Measurements from ENCODE around the gene N4BP2L1.
A peak's percentile ranks its signal among the peaks of the same experiment; 100 is the strongest.

DNA sequence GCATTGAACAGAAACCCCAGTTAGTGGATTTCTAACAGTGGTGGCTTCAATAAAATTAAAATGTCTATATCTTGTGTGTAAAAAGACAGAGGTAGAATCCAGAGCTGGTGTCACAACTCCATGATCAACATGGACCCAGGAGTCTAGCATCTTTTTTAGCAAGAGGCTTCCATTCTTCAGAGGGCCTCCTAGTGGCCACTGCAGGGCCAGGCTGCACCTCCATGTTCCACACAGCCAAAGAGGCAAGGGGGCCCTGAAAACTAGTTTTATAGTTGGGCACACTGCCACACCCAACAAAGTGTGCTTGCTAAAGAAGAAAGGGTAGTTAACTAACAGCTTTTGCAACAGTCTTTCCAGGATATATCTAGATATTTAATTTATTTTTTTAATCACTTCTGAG is 12.9 kb downstream of the N4BP2L1 start:
- TF ChIP-seq POLR2A (IDR thresholded peaks at IDR 0.05; ENCODE audit: extremely low read depth, insufficient read length) (no peak), MYC (IDR thresholded peaks at IDR 0.05; ENCODE audit: low read depth, low read length) (no peak)
- TF ChIP-seq, protein P1, sequence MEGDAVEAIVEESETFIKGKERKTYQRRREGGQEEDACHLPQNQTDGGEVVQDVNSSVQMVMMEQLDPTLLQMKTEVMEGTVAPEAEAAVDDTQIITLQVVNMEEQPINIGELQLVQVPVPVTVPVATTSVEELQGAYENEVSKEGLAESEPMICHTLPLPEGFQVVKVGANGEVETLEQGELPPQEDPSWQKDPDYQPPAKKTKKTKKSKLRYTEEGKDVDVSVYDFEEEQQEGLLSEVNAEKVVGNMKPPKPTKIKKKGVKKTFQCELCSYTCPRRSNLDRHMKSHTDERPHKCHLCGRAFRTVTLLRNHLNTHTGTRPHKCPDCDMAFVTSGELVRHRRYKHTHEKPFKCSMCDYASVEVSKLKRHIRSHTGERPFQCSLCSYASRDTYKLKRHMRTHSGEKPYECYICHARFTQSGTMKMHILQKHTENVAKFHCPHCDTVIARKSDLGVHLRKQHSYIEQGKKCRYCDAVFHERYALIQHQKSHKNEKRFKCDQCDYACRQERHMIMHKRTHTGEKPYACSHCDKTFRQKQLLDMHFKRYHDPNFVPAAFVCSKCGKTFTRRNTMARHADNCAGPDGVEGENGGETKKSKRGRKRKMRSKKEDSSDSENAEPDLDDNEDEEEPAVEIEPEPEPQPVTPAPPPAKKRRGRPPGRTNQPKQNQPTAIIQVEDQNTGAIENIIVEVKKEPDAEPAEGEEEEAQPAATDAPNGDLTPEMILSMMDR (IDR thresholded peaks at IDR 0.05; ENCODE audit: low read depth, low read length) = peak; percentile 75
